Spleen (tissue), 7 donors: ENCODE measurements around the gene UNC93A.

ENCODE experiments used
- POLR2A ChIP-seq, 3 donors: fragments of 450-650 bp; IDR thresholded peaks; one replicate each; pipeline ENCODE4 v1.5.1; 2017; ENCODE audit warnings: antibody characterized with exemption in 3 of 3, mild to moderate bottlenecking in 1 of 3
- POLR2AphosphoS5 ChIP-seq, 3 donors: sonication (generic); formaldehyde crosslinking; IDR thresholded peaks; one replicate each; pipeline ENCODE4 v1.5.1; 2017; ENCODE audit warnings: antibody characterized with exemption in 3 of 3
- TF ChIP-seq, protein P1 (sequence below), 11 experiments: fragments of 200-600 bp in 7 of 11; fragments of 450-650 bp in 4 of 11; sonication (generic) in 4 of 11; IDR thresholded peaks in 8 of 11; conservative IDR thresholded peaks in 3 of 11; 1 replicate in 7 of 11; 2 replicates in 4 of 11; pipeline versions ENCODE4 v1.4.0 to v1.8.0; 2016 to 2021; ENCODE audit warnings: antibody characterized with exemption in 11 of 11, inconsistent platforms in 4 of 11, mild to moderate bottlenecking in 1 of 11
- donor health status: DM: no; HTN: no; CAD: no; lungs with moderate emphysema.
- donor health status: DM: no; HTN: no; CAD: no.
- donor health status: DM: no; HTN: no; CAD: no.

GRCh38 chr6:167255918-167256553 lies 35.1 kb upstream of the UNC93A start:
- TF ChIP-seq, protein P1, sequence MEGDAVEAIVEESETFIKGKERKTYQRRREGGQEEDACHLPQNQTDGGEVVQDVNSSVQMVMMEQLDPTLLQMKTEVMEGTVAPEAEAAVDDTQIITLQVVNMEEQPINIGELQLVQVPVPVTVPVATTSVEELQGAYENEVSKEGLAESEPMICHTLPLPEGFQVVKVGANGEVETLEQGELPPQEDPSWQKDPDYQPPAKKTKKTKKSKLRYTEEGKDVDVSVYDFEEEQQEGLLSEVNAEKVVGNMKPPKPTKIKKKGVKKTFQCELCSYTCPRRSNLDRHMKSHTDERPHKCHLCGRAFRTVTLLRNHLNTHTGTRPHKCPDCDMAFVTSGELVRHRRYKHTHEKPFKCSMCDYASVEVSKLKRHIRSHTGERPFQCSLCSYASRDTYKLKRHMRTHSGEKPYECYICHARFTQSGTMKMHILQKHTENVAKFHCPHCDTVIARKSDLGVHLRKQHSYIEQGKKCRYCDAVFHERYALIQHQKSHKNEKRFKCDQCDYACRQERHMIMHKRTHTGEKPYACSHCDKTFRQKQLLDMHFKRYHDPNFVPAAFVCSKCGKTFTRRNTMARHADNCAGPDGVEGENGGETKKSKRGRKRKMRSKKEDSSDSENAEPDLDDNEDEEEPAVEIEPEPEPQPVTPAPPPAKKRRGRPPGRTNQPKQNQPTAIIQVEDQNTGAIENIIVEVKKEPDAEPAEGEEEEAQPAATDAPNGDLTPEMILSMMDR (IDR thresholded peaks at IDR 0.05 in 8 of 11, conservative IDR thresholded peaks at IDR 0.05 in 3 of 11): no peak
- TF ChIP-seq POLR2AphosphoS5 (IDR thresholded peaks at IDR 0.05): no peak
- no peak for TF ChIP-seq POLR2A (IDR thresholded peaks at IDR 0.05)
